ENCODE data around the gene PARD3. TPM values are rescaled to one million over a fixed set of nuclear protein-coding genes. Genes with fewer than 3 reads are reported as not detected.

PARD3 gene
- total RNA-seq, 1 donor from 2014 or later: 29.4 TPM

DNA sequence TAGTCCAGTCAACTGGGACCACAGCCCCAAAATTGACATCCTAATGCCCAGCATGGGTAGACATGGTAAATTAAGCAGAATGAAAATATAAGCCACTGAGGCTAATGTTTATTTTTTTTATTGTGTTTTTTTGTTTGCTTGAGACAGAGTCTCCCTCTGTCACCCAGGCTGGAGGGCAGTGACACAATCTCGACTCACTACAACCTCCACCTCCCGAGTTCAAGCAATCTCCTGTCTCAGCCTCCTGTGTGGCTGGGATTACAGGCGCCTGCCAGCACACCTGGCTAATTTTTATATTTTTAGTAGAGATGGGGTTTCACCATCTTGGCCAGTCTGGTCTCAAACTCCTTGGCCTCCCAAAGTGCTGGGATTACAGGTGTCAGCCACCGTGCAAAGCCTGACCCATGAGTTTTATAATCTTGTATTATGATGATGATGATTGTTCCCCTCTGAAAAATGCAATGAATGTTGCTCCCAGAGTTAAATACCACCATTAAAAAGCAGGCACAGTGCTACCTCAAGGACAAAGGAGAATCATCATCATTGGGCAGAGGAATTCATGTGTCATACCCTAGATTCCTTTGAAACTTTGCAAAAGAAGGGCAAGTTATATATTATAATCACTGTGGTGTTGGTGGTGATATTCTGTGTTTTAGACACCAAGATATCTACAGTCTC lies 228.0 kb downstream of the PARD3 start:
- no peak for DNase-seq (ENCODE audit: low read depth in 2 of 2)

GRCh38 chr10:34585422-34586112 lies 229.5 kb downstream of the PARD3 start:
- no peak for DNase-seq (ENCODE audit: low read depth in 2 of 2)

GRCh38 chr10:34584164-34584563 lies 230.9 kb downstream of the PARD3 start:
- peak in 1 of 2 donors; percentile 52 for DNase-seq (ENCODE audit: low read depth in 2 of 2)

GRCh38 chr10:34581801-34582532 lies 233.1 kb downstream of the PARD3 start:
- DNase-seq (ENCODE audit: low read depth in 2 of 2): peak in 1 of 2 donors; percentile 37

DNA sequence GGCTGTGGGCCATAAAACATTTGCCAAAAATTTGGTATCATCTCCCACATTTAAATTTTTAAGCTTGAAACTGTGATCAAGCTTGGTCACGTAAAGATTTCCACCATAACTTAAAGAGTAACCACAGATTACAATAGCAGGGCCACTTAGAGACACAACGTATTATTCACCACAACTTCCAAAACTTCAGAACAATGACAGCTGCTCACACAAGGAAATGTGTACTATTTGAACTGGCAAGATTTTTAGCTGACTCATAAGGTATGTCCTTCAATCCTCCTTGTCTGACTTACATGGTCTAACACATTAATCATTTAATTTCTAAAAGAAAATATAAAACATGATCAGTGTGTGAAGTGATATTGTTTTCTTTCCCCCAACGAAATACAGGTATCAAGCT lies 234.5 kb downstream of the PARD3 start:
- peak; percentile 48 to 91 for DNase-seq (ENCODE audit: low read depth in 2 of 2)

DNA sequence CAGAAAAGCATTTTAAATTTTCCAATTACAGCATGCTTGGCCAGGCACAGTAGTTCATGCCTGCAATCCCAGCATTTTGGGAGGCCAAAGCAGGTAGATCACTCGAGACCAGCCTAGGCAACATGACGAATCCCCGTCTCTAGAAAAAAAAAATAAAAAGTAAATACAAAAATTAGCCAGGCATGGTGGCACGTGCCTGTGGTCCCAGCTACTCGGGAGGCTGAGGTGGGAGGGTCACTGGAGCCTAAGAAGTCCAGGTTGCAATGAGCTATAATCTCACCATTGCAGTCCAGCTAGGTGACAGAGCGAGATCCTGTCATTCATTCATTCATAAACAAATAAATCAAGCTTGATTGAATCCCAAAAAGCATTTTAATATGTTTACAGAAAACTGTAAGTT lies 234.9 kb downstream of the PARD3 start:
- no peak for DNase-seq (ENCODE audit: low read depth in 2 of 2)

- no peak for DNase-seq (ENCODE audit: low read depth in 2 of 2)
These were observed 236.6 kb downstream of the PARD3 start for GRCh38 chr10:34578468-34578867.

- DNase-seq (ENCODE audit: low read depth in 2 of 2): no peak
These were observed 238.3 kb downstream of the PARD3 start for GRCh38 chr10:34576797-34577196.

DNA sequence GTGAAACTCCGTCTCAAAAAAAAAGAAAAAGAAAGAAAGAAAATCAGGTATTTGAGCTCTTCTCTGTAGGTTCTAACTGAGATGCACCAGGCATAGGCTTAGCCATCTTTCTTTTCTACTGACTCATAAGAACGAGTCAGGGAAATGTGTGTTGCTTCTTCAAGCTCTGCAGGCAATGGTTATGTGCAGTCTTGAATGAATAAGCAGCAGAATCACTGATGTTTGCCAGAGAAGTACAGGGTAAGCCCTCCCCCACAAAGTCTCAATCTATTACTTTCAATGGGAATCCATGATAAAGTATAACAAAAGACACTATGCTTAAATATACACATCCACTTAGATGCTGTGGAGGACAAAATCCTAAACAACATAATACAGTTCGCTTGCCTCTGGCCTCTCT lies 239.2 kb downstream of the PARD3 start:
- DNase-seq (ENCODE audit: low read depth in 2 of 2): peak in 1 of 2 donors; percentile 2

DNA sequence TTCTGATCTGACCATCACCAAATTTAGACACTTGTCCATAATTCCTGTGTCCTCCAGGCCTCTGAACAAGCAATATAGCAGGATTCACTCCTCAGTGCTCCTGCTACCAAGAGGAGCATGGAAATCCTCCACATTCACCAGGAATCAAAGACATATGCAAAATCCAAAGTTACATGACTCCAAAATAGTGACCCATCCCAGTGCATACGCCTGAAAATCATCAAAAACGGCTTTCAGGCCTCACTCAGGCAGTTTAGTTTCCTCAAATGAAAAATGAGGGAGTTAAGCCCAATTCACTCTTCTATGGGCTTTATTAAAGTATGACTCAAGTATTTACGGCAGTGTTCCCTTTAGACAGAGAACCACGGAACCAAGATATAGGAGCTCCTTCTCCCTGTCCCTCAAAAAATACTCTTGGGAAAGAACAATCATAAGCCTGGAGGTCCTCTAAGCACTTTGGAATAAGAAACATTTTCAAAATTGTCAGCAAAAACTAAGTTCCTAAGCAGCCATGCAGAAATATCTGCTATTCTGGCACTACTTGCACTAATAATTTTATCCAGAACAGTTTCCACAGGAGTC lies 240.7 kb downstream of the PARD3 start:
- no peak for DNase-seq (ENCODE audit: low read depth in 2 of 2)

- DNase-seq (ENCODE audit: low read depth in 2 of 2): no peak
These were observed 244.2 kb downstream of the PARD3 start for GRCh38 chr10:34570887-34571286.

DNA sequence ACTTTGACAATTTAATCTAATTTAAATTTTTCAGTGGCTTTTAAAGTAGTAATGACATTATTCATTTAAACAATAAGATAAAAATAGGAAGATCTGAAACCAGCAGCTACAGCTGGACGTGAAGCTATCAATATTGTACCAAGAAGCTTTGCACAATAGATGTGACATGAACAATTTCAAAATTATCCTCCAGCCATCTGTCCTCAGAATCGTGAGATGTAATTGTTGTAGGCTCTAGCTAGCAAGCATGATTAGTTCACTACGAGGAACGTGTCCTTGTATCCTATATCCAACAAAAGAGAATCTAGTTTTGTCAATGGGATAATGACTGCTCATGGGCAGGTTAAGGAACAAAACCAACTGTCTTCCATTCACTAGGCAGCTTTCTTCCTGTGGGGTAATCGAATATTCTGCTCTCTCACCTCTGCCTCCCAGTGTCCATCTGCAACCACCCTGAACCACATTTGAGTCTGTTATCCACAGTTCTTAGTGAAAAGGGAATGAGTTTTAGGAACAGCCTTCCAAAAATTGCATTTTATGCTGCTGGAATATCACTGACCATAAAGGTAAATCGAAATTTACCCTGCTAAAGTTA lies 247.3 kb downstream of the PARD3 start:
- DNase-seq (ENCODE audit: low read depth in 2 of 2): no peak

- DNase-seq (ENCODE audit: low read depth in 2 of 2): no peak
These were observed 249.2 kb downstream of the PARD3 start for GRCh38 chr10:34565934-34566333.

- DNase-seq (ENCODE audit: low read depth in 2 of 2): no peak
These were observed 257.0 kb downstream of the PARD3 start for GRCh38 chr10:34558093-34558583.

- no peak for DNase-seq (ENCODE audit: low read depth in 2 of 2)
These were observed 257.9 kb downstream of the PARD3 start for GRCh38 chr10:34557173-34557572.

DNA sequence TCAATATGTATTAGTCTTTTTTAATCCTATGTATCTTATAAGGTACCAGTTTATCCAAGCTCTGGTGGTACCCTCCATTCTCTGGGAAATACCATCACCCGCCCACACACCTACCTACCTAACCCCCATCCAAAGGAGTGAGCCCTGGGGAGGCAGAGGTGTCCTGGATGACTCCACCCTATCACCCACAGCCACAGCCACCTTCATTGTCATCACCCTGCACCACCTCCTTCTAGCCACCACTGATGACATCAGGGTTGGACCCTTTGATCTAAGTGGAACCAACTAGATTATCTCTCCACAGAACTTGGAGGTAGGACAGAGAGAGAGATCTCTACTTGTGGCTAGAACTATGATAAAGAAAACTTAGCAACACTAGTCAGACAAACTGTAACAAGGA lies 259.4 kb downstream of the PARD3 start:
- DNase-seq (ENCODE audit: low read depth in 2 of 2): no peak

- no peak for DNase-seq (ENCODE audit: low read depth in 2 of 2)
These were observed 261.3 kb downstream of the PARD3 start for GRCh38 chr10:34553747-34554146.

DNA sequence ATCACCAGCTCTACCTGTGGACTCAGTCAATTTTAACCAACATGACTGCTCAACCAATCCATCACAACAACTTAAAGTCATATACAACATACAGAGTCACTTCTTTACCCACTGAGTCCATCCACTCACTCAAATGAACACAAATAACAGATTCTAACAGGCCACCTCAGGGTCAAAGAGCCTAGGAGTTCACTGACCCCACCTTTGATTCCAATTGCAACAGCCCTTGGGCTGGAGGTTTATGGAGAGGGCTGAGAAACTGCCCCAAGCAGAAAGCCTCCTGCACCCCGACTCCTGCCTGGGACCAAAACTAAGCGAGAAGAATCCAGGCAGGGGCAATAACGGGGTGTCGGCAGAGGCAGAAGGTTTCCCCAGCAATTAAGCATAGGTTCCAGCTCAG lies 263.8 kb downstream of the PARD3 start:
- DNase-seq (ENCODE audit: low read depth in 2 of 2): no peak

GRCh38 chr10:34549953-34550352 lies 265.1 kb downstream of the PARD3 start:
- no peak for DNase-seq (ENCODE audit: low read depth in 2 of 2)

GRCh38 chr10:34549001-34549400 lies 266.1 kb downstream of the PARD3 start:
- no peak for DNase-seq (ENCODE audit: low read depth in 2 of 2)

DNA sequence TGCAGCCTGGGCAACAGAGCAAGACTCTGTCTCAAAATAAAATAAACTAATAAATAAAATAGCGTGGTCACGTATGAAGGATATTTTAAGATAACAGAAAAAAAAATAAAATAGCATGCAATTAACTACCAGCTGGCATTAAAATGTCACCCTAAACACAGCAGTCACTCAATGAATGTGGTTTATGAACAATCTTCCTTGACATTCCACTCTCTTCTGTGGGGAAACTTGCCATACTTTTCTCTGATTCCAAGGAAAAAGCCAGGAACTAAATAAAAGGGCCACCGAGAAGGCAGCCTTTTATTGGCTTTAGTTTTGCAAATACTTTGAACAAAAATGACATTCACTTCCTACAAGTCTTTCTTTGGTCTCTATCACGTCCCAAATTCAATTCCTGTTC lies 266.6 kb downstream of the PARD3 start:
- DNase-seq (ENCODE audit: low read depth in 2 of 2): no peak

GRCh38 chr10:34547695-34548094 lies 267.4 kb downstream of the PARD3 start:
- DNase-seq (ENCODE audit: low read depth in 2 of 2): no peak

Data from lung microvascular endothelial cell (primary cell).